ENCODE data around the gene KCNB1. TPM values are rescaled to one million over a fixed set of nuclear protein-coding genes. Genes with fewer than 3 reads are reported as not detected.

KCNB1 gene
- polyA plus RNA-seq, 1 donor from 2014 or later = 3.6 TPM

DNA sequence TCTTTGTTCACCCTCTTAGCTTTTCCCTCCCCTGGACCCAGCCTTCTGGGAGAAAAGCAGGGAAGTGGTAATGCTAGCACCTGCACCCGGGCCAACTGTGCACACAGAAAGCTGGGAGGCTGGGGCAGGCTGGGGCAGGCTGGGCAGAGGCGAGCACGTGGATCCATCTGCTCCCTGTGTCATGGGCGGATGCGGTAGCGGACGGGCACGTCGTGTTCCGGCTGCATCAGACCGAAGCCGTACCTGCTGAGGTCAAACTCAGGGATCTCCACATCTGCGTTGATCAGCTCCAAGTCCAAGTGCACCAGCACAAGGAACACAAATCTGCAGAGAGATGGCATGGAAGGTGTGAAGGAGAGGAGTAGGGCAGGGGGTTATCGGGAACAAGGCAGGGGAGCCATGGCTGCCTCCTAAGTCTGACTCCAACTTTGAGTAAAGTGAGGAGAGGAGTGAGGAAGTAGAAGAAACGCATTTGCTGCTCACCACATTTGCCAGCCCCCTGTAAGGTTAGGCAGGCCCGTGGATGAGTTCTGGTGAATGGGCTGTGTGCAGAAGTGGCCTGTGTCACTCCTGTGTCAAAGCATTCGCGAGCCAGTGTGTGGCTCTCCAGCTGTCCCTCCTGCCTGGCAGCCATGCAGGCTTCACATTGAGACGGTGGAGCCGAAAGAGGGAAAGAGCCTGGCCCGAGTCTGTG is 25.4 kb upstream of the KCNB1 start:
- H3K79me2 ChIP-seq (replicated peaks; ENCODE audit: insufficient read depth, low read length) = no peaks in the 10 kb centered on the region
- no peaks in the 10 kb centered on the region for H3K9me3 ChIP-seq (ENCODE audit: low read length)
- no peaks in the 10 kb centered on the region for H3F3A ChIP-seq (ENCODE audit: insufficient read depth, low read length, poor library complexity, severe bottlenecking)
- peak overlapping the region; percentile 27 for H3K9ac ChIP-seq (ENCODE audit: low read length)
- no peaks in the 10 kb centered on the region for H3K36me3 ChIP-seq (ENCODE audit: insufficient read depth, low read length)
- H3K4me3 ChIP-seq (ENCODE audit: low read length) = no peak overlapping the region
- no peaks in the 10 kb centered on the region for H4K20me1 ChIP-seq (ENCODE audit: insufficient read depth)
- H3K27me3 ChIP-seq (ENCODE audit: insufficient read depth, low read depth, low read length) = no peaks in the 10 kb centered on the region
- no peaks in the 10 kb centered on the region for H3K9me2 ChIP-seq (ENCODE audit: insufficient read depth, low read length)
- peak overlapping the region; percentile 51 for H3K27ac ChIP-seq (ENCODE audit: low read length)
- no peak for TF ChIP-seq EZH2 (IDR thresholded peaks at IDR 0.05; ENCODE audit: borderline replicate concordance, insufficient read depth, low read length, poor library complexity, severe bottlenecking)
- TF ChIP-seq RAD21 (conservative IDR thresholded peaks at IDR 0.05) = no peak
- no peak for TF ChIP-seq EP300 (conservative IDR thresholded peaks at IDR 0.05; ENCODE audit: poor library complexity, severe bottlenecking)
- TF ChIP-seq SMC3 (conservative IDR thresholded peaks at IDR 0.05; ENCODE audit: poor library complexity) = no peak
- TF ChIP-seq, protein P1, sequence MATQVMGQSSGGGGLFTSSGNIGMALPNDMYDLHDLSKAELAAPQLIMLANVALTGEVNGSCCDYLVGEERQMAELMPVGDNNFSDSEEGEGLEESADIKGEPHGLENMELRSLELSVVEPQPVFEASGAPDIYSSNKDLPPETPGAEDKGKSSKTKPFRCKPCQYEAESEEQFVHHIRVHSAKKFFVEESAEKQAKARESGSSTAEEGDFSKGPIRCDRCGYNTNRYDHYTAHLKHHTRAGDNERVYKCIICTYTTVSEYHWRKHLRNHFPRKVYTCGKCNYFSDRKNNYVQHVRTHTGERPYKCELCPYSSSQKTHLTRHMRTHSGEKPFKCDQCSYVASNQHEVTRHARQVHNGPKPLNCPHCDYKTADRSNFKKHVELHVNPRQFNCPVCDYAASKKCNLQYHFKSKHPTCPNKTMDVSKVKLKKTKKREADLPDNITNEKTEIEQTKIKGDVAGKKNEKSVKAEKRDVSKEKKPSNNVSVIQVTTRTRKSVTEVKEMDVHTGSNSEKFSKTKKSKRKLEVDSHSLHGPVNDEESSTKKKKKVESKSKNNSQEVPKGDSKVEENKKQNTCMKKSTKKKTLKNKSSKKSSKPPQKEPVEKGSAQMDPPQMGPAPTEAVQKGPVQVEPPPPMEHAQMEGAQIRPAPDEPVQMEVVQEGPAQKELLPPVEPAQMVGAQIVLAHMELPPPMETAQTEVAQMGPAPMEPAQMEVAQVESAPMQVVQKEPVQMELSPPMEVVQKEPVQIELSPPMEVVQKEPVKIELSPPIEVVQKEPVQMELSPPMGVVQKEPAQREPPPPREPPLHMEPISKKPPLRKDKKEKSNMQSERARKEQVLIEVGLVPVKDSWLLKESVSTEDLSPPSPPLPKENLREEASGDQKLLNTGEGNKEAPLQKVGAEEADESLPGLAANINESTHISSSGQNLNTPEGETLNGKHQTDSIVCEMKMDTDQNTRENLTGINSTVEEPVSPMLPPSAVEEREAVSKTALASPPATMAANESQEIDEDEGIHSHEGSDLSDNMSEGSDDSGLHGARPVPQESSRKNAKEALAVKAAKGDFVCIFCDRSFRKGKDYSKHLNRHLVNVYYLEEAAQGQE (IDR thresholded peaks at IDR 0.05; ENCODE audit: borderline replicate concordance) = no peak
- TF ChIP-seq MXI1 (conservative IDR thresholded peaks at IDR 0.05; ENCODE audit: poor library complexity, severe bottlenecking) = no peak
- TF ChIP-seq TAF1 (IDR thresholded peaks at IDR 0.05; ENCODE audit: low read depth) = no peak
- TF ChIP-seq POLR2AphosphoS5 (IDR thresholded peaks at IDR 0.05) = no peak
- TF ChIP-seq, protein P2, sequence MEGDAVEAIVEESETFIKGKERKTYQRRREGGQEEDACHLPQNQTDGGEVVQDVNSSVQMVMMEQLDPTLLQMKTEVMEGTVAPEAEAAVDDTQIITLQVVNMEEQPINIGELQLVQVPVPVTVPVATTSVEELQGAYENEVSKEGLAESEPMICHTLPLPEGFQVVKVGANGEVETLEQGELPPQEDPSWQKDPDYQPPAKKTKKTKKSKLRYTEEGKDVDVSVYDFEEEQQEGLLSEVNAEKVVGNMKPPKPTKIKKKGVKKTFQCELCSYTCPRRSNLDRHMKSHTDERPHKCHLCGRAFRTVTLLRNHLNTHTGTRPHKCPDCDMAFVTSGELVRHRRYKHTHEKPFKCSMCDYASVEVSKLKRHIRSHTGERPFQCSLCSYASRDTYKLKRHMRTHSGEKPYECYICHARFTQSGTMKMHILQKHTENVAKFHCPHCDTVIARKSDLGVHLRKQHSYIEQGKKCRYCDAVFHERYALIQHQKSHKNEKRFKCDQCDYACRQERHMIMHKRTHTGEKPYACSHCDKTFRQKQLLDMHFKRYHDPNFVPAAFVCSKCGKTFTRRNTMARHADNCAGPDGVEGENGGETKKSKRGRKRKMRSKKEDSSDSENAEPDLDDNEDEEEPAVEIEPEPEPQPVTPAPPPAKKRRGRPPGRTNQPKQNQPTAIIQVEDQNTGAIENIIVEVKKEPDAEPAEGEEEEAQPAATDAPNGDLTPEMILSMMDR (IDR thresholded peaks at IDR 0.05; ENCODE audit: poor library complexity, severe bottlenecking) = no peak
- no peak overlapping the region for H2AFZ ChIP-seq (ENCODE audit: low read depth, low read length)
- H3K4me2 ChIP-seq (ENCODE audit: low read length) = no peak overlapping the region

DNA sequence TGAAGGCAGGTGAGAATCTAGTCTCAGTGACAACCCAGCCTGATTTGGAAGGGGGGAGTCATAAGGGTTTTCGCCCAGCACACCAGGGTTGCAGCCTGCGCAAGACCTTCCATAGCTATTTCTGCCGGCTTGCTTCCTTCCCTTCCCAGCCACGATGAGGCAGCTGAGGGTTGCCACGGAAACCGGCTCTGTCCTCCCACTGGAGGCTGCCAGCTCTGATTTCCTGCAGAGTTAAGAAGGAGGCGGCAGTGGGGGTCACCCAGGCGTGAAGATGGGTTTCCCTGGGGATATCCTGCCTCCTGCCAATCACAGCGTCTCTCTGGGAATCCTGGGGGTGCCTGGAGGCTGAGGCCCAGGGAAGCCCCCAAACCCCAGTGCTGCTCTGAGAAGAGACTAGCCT is 23.1 kb upstream of the KCNB1 start:
- Histone ChIP-seq H2AFZ (ENCODE audit: low read depth, low read length) (no peak overlapping the region), H3K36me3 (ENCODE audit: insufficient read depth, low read length) (no peaks in the 10 kb centered on the region), H3K27ac (ENCODE audit: low read length) (peak overlapping the region; percentile 96), H3F3A (ENCODE audit: insufficient read depth, low read length, poor library complexity, severe bottlenecking) (no peaks in the 10 kb centered on the region), H3K9ac (ENCODE audit: low read length) (peak overlapping the region; percentile 71), H3K27me3 (ENCODE audit: insufficient read depth, low read depth, low read length) (no peaks in the 10 kb centered on the region), H3K9me3 (ENCODE audit: low read length) (no peaks in the 10 kb centered on the region), H3K9me2 (ENCODE audit: insufficient read depth, low read length) (no peaks in the 10 kb centered on the region), H3K79me2 (replicated peaks; ENCODE audit: insufficient read depth, low read length) (no peaks in the 10 kb centered on the region), H3K4me3 (ENCODE audit: low read length) (peak overlapping the region; percentile 58), H3K4me2 (ENCODE audit: low read length) (peak overlapping the region; percentile 38), H4K20me1 (ENCODE audit: insufficient read depth) (no peaks in the 10 kb centered on the region)
- TF ChIP-seq SMC3 (conservative IDR thresholded peaks at IDR 0.05; ENCODE audit: poor library complexity) (peak; percentile 65), EP300 (conservative IDR thresholded peaks at IDR 0.05; ENCODE audit: poor library complexity, severe bottlenecking) (peak; percentile 81), POLR2AphosphoS5 (IDR thresholded peaks at IDR 0.05) (peak; percentile 93), EZH2 (IDR thresholded peaks at IDR 0.05; ENCODE audit: borderline replicate concordance, insufficient read depth, low read length, poor library complexity, severe bottlenecking) (no peak), MXI1 (conservative IDR thresholded peaks at IDR 0.05; ENCODE audit: poor library complexity, severe bottlenecking) (peak; percentile 73), RAD21 (conservative IDR thresholded peaks at IDR 0.05) (peak; percentile 54), TAF1 (IDR thresholded peaks at IDR 0.05; ENCODE audit: low read depth) (peak; percentile 51)
- TF ChIP-seq, protein P1 (IDR thresholded peaks at IDR 0.05; ENCODE audit: borderline replicate concordance) = peak; percentile 92
- TF ChIP-seq, protein P2 (IDR thresholded peaks at IDR 0.05; ENCODE audit: poor library complexity, severe bottlenecking) = peak; percentile 46
